Measurements from ENCODE around the gene RHOG.

Gene RHOG

GRCh38 chr11:3840870-3841425, at the start of gene RHOG:
Gene RHOG (minus strand): TSS chr11:3840959. CDS start chr11:3828138, 12,821 bp downstream.
- DNase-seq = peak in 1 of 2 experiments; percentile 93

DNA sequence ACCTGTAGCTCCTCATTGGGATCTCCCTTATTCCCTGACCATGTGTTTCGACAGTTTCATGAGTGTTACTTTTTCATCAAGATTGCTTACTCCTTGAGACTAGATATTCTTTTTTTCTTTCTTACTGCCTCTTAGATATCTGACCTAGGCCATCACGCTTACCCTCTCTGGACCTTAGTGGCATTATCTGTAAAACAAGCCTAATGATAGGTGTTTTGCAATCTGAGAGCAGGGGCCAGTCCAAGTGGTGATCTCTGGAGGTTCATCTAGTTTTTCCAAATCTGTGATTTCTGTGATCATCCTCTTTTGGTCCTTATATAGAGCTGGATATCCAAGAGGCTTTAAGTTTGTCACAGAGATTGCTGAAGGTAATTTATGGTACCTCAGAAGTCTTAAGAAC, 49.3 kb upstream of the RHOG start:
- DNase-seq = no peak

DNA sequence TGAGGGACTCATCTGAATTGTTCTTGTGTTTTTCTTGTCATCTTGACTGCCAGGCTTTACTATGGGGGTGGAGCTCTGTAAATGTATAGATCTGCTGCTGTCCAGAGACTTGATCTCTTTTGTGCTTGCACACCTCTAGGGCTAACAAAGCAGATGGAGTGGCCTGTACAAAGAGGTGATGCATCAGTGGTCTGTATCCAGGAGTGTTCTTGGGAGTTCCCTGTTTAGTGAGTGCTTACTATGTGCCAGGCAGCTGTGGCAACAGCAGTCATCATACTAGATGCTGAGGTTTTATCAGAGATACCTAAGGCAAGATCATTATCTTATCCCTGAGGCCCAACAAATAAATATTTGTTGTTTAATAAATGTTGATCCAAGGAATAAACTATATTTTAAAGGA, 48.1 kb upstream of the RHOG start:
- DNase-seq = no peak

DNA sequence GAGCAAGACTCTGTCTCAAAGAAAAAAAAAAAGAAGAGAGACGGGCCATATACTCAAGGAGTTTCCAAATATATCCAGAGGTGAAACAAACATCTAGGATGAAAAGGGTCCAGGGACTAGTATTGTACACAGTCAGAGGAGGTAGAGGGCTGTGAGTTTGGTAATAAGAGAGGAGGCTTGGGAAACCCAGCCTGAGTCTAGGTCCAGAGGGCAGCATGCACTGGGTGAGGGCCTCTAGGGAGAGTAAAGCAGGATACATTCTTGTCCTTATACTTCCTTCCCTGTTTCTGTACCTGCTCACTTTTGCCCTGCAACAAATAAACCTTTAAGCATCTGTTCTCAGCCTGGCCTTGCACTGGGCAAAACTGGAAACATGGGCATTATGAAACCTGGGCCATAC, 46.2 kb upstream of the RHOG start:
- no peak for DNase-seq

DNA sequence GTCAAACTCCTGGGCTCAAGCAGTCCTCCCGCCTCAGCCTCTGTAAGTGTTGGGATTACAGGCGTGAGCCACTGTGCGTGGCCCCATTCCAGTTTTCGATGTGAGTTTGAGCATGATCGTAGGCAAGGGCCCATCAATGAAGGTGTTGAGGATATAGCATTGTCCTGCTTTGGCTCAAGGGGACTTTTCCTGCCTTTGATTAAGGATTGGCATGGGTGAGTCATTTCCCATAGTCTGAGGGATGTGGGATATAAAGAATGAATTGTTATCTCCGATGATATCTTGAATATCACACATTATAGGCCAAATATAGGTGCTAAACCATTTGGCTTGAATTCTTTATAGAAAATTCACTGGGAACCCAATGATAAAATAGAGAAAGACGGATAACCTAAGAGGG, 45.1 kb upstream of the RHOG start:
- DNase-seq = no peak

DNA sequence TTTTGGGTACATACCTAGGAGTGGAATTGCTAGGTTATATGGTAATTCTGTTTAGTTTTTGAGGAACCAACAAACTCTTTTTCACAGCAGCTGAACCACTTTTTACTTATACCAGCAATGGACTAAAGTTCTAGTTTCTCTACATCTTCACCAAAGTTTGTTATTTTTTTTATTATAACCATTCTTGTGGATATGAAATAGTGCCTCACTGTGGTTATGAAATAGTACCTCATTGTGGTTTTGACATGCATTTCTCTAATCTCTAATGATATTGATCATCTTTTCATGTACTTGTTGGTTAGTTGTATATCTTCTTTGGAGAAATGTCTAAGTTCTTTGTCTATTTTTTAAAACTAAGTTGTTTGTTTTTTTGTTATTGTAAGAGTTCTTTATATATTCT, 41.9 kb upstream of the RHOG start:
- DNase-seq = no peak

DNA sequence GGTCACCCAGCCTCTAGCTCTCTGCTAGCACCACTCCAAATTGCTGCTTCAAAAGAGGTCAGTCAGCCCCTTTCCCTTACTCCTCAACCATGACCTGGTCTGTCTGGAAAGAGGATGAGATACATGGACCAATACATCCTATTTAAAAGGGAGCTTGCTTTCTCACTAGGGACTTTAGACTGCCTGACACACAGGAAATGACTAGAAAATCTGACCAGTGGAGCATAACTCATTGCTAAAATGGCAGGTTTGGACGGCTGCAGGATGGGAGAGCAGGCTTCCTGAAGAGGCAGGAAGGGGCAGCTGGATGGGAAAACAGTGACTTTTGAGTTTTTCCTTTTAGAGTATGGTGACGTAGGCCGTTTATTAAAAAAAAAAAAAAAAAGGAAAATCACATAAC, 40.0 kb upstream of the RHOG start:
- no peak for DNase-seq

DNA sequence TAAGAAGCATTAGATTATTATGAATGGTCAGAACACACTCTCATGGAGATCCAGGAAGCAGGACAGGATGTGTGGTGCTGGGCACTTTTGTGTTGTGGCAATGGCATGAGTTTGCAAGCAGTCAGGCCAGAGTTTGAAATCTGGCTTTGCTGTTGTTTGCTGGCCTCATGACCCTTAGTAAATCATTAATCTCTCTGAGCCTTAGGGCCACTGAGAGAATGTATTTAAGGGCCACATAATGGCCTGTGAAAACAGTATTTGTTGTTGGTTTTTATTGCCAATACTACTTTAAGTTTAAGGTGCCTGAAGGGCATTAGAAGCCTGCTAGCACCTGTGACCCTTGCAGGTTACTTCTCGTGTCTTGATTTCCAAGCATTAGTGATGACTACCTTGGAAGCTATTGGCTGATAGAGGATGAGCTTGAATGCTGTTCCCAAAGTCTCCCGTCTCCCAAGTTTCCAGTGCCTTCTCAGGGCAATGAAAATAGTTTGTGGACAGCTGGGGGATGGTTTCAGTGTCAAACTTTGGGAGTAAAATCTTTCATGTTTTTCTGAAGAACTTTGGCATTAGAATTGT, 39.3 kb upstream of the RHOG start:
- no peak for DNase-seq

- DNase-seq = no peak
Observed at GRCh38 chr11:3879216-3879966, 38.6 kb upstream of the RHOG start.

DNA sequence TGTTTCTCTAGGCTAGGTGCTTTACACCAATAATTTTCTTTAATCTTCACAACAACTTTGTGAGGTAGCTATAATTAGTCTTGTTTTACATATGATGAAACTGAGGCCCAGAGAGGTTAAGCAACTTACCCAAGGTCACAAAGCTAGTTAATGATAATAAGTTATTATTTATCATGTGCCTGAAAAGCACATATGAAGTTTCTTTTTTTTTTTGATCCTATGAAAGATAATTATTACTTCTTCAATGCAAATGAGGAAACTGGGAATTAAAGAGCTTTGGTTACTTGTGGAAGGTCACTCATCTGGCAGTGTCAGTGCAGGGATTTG, 37.5 kb upstream of the RHOG start:
- DNase-seq = no peak

- DNase-seq = no peak
Observed at GRCh38 chr11:3877364-3878257, 36.9 kb upstream of the RHOG start.

GRCh38 chr11:3876613-3877012, 35.9 kb upstream of the RHOG start:
- DNase-seq = no peak

GRCh38 chr11:3873712-3874349, 33.1 kb upstream of the RHOG start:
- no peak for DNase-seq

DNA sequence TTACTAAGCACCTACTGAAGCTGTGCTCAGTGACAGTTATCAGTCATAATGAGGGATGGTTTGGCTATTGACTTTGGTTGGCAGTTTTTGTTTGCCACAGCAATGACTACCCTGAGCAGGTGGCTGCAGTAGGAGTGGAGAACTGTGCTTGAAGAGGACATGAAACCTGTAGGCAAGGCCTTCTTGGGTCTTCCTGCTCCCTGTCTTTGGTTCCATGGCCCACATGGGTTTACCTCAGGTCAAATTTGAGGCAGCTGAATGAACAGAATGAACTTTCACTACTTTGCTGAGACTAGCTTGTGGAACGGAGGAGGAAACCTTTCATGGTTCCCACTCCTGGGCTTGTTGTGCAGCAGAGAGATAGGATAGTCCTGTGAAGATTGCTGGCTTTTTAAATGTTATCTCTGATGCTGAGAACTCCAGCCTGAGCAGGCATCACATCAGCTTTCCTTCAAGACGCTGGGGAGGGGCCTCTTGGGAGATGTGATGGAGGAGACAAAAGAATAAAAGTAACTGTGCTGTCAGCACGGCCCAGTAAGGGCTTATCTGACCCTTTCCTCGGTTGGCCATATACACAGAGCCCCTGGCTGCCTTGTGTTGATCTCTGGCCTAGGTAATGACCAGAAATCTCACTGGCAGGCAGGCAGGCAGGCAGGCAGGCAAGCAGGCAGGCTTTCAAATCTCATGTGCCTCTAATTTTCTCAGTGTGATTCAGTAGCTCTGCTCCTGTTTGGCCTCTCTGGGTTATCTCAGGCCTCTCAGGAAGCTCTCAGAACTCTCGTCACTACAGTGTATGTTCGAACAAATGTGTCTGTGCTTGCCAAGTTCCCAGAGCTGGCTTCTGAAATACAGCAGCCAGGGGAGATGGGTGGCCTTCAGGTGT, 26.7 kb upstream of the RHOG start:
- DNase-seq = peak in 1 of 2 experiments; percentile 36

- no peak for DNase-seq
Observed at GRCh38 chr11:3866836-3867208, 26.1 kb upstream of the RHOG start.

DNA sequence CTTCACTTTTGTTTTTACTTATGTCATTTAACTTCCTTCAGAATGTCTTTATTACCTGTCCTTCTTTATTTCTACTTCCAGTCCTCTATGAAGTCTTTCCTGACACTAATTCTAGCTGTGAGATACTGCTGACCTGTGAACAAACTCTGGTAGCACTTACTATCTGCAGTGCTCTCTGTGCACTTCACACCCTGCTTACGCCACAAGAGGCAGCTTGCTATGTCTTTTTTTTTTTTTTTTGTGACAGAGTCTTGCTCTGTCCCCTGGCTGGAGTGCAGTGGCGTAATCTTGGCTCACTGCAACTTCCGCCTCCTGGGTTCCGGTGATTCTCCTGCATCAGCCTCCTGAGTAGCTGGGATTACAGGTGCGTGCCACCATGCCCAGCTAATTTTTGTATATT, 25.4 kb upstream of the RHOG start:
- DNase-seq = no peak

DNA sequence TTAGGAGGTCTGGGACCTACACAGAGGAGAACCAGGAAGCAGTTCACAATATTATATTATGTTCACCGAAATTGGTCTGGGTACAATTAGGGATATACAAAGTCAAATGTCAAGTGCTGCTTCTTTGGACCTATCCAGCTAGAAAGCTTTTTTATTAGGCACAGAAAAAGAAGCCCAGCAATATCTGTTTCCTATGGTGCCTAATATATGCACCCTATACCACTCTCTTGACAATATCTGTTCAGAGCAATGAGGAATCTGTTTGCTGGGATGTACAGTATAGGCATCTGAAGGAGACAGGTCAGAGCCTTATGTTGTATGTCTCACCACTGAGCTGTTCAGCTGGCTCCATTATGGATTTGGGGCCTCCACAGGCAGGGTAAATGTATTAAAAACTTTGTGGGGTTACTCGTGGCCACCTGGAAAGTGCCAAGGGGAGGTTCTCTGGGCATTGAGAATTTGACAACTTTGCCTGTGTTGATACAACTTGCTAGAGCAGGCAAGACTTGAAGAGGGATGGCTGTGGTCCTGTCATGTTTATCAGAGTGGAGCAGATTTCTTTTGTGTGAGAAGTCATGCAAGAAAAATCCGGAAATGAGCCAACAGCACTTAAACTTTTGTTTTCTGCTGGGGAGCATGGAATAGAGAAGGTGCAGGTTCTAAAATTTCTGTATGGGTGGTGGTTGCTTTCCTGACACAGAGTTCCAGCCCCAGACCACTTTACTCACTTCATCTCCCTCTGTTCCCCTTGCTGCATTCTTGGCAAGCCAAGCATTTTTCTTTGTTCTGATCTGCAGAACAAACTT, 24.8 kb upstream of the RHOG start:
- no peak for DNase-seq

- peak in 1 of 2 experiments; percentile 51 for DNase-seq
Observed at GRCh38 chr11:3861683-3862082, 20.9 kb upstream of the RHOG start.

- peak in 1 of 2 experiments; percentile 53 for DNase-seq
Observed at GRCh38 chr11:3860898-3861393, 20.2 kb upstream of the RHOG start.

- peak; percentile 46 to 57 for DNase-seq
Observed at GRCh38 chr11:3860375-3860774, 19.6 kb upstream of the RHOG start.

- DNase-seq = no peak
Observed at GRCh38 chr11:3859373-3859881, 18.7 kb upstream of the RHOG start.

Data from activated CD4-positive, alpha-beta T cell treated with anti-CD3 and anti-CD28 coated beads, Interleukin-2, amount 50 U/mL, for 48 hours (primary cell).